Endometrial microvascular endothelial cells (primary cell): ENCODE results near the gene PRKACA. TPM values are rescaled to one million over a fixed set of nuclear protein-coding genes. Genes with fewer than 3 reads are reported as not detected.

Experiments used
- total RNA-seq: library from RNA; depleted of rRNA; stranded (reverse); fragments of >200 nt; gene quantifications from one replicate; pipeline ENCODE4 v1.2.3, GENCODE V29; 2015; ENCODE audit errors: inconsistent ontology term

PRKACA gene
- total RNA-seq, 1 donor from 2014 or later, result 138 TPM

Other genes starting within 250 kb of the PRKACA start
- gene NANOS3, start 240.6 kb downstream of the PRKACA start, total RNA-seq, result not detected
- gene BRME1, start 211.6 kb downstream of the PRKACA start, total RNA-seq, result not detected
- 33.8 TPM for gene CC2D1A, start 211.6 kb downstream of the PRKACA start, total RNA-seq
- 0.09 TPM for gene PODNL1, start 179.3 kb downstream of the PRKACA start, total RNA-seq
- gene DCAF15, start 165.3 kb downstream of the PRKACA start, total RNA-seq, result 49.3 TPM
- 4.6 TPM for gene RFX1, start 111.4 kb downstream of the PRKACA start, total RNA-seq
- not detected for gene RLN3, start 89.6 kb downstream of the PRKACA start, total RNA-seq
- 17.5 TPM for gene IL27RA, start 86.0 kb downstream of the PRKACA start, total RNA-seq
- gene PALM3, start 55.7 kb downstream of the PRKACA start, total RNA-seq, result not detected
- gene MISP3, start 45.0 kb downstream of the PRKACA start, total RNA-seq, result not detected
- not detected for gene C19orf67, start 32.0 kb downstream of the PRKACA start, total RNA-seq
- gene SAMD1, start 27.0 kb downstream of the PRKACA start, total RNA-seq, result 20.3 TPM
- 46.6 TPM for gene ASF1B, start 18.8 kb upstream of the PRKACA start, total RNA-seq
- 0.09 TPM for gene ADGRL1, start 88.4 kb upstream of the PRKACA start, total RNA-seq